Measurements from ENCODE around the gene MAP7. TPM values are rescaled to one million over a fixed set of nuclear protein-coding genes. Genes with fewer than 3 reads are reported as not detected.

Gene MAP7
- total and polyA plus RNA-seq, 4 donors = 3.2 to 17.5 (median 8.3) TPM

DNA sequence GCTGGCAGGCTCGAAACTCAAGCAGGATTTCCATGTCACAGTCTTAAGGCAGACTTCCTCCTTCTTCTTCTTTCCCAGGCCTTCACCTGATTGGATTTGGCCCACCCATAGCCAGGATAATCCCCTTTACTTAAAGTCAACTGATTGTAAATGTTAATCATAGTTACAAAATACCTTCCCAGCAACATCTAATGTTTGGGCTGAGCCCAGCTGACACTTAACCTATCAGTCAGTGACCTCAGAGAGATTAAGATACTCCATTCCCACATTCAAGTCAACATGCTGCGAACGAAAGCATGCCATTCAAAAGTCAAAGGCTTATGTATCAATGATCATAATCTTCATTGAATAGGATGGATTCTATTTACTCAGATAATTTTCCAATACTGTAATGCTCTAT lies 16.0 kb downstream of the MAP7 start:
- no peaks in the 10 kb centered on the region for H3K9me3 ChIP-seq (ENCODE audit: control insufficient read depth in 4 of 4, low read length in 3 of 4)
- DNase-seq (ENCODE audit: low spot score) = no peak
- H3K9ac ChIP-seq (ENCODE audit: low read depth in 1 of 2, low read length in 2 of 2) = no peak overlapping the region
- H3K4me3 ChIP-seq (ENCODE audit: low read depth in 1 of 3, low read length in 3 of 3) = no peak overlapping the region
- no peak overlapping the region for H3K27ac ChIP-seq (ENCODE audit: low read depth in 1 of 2, low read length in 2 of 2)
- TF ChIP-seq, protein P1, sequence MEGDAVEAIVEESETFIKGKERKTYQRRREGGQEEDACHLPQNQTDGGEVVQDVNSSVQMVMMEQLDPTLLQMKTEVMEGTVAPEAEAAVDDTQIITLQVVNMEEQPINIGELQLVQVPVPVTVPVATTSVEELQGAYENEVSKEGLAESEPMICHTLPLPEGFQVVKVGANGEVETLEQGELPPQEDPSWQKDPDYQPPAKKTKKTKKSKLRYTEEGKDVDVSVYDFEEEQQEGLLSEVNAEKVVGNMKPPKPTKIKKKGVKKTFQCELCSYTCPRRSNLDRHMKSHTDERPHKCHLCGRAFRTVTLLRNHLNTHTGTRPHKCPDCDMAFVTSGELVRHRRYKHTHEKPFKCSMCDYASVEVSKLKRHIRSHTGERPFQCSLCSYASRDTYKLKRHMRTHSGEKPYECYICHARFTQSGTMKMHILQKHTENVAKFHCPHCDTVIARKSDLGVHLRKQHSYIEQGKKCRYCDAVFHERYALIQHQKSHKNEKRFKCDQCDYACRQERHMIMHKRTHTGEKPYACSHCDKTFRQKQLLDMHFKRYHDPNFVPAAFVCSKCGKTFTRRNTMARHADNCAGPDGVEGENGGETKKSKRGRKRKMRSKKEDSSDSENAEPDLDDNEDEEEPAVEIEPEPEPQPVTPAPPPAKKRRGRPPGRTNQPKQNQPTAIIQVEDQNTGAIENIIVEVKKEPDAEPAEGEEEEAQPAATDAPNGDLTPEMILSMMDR (IDR thresholded peaks at IDR 0.05; ENCODE audit: low read depth, low read length, missing input control) = no peak
- TF ChIP-seq RXRA (IDR thresholded peaks at IDR 0.05) (peak; percentile 94 to 98), HNF4A (conservative IDR thresholded peaks at IDR 0.05) (peak; percentile 51 to 73), SP1 (IDR thresholded peaks at IDR 0.05) (no peak), TAF1 (conservative IDR thresholded peaks at IDR 0.05) (no peak), GABPA (IDR thresholded peaks at IDR 0.05 in 1 of 2, conservative IDR thresholded peaks at IDR 0.05 in 1 of 2) (no peak), JUND (IDR thresholded peaks at IDR 0.05) (peak; percentile 27 to 30), HNF4G (IDR thresholded peaks at IDR 0.05) (peak; percentile 35), FOXA1 (IDR thresholded peaks at IDR 0.05) (no peak), RAD21 (IDR thresholded peaks at IDR 0.05) (peak in 1 of 2 donors; percentile 31), YY1 (IDR thresholded peaks at IDR 0.05) (peak; percentile 14), NR2F2 (IDR thresholded peaks at IDR 0.05) (no peak), EGR1 (IDR thresholded peaks at IDR 0.05; ENCODE audit: low read depth in 2 of 2) (no peak), FOXA2 (IDR thresholded peaks at IDR 0.05) (peak; percentile 35)
- TF ChIP-seq, protein P2, sequence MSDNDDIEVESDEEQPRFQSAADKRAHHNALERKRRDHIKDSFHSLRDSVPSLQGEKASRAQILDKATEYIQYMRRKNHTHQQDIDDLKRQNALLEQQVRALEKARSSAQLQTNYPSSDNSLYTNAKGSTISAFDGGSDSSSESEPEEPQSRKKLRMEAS (IDR thresholded peaks at IDR 0.05) = no peak
- TF ChIP-seq, protein P3, sequence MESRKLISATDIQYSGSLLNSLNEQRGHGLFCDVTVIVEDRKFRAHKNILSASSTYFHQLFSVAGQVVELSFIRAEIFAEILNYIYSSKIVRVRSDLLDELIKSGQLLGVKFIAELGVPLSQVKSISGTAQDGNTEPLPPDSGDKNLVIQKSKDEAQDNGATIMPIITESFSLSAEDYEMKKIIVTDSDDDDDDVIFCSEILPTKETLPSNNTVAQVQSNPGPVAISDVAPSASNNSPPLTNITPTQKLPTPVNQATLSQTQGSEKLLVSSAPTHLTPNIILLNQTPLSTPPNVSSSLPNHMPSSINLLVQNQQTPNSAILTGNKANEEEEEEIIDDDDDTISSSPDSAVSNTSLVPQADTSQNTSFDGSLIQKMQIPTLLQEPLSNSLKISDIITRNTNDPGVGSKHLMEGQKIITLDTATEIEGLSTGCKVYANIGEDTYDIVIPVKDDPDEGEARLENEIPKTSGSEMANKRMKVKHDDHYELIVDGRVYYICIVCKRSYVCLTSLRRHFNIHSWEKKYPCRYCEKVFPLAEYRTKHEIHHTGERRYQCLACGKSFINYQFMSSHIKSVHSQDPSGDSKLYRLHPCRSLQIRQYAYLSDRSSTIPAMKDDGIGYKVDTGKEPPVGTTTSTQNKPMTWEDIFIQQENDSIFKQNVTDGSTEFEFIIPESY (IDR thresholded peaks at IDR 0.05) = no peak
- TF ChIP-seq, protein P4, sequence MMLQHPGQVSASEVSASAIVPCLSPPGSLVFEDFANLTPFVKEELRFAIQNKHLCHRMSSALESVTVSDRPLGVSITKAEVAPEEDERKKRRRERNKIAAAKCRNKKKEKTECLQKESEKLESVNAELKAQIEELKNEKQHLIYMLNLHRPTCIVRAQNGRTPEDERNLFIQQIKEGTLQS (IDR thresholded peaks at IDR 0.05) = no peak
- TF ChIP-seq, protein P5, sequence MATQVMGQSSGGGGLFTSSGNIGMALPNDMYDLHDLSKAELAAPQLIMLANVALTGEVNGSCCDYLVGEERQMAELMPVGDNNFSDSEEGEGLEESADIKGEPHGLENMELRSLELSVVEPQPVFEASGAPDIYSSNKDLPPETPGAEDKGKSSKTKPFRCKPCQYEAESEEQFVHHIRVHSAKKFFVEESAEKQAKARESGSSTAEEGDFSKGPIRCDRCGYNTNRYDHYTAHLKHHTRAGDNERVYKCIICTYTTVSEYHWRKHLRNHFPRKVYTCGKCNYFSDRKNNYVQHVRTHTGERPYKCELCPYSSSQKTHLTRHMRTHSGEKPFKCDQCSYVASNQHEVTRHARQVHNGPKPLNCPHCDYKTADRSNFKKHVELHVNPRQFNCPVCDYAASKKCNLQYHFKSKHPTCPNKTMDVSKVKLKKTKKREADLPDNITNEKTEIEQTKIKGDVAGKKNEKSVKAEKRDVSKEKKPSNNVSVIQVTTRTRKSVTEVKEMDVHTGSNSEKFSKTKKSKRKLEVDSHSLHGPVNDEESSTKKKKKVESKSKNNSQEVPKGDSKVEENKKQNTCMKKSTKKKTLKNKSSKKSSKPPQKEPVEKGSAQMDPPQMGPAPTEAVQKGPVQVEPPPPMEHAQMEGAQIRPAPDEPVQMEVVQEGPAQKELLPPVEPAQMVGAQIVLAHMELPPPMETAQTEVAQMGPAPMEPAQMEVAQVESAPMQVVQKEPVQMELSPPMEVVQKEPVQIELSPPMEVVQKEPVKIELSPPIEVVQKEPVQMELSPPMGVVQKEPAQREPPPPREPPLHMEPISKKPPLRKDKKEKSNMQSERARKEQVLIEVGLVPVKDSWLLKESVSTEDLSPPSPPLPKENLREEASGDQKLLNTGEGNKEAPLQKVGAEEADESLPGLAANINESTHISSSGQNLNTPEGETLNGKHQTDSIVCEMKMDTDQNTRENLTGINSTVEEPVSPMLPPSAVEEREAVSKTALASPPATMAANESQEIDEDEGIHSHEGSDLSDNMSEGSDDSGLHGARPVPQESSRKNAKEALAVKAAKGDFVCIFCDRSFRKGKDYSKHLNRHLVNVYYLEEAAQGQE (IDR thresholded peaks at IDR 0.05) = no peak
- no peaks in the 10 kb centered on the region for H3K27me3 ChIP-seq (ENCODE audit: control insufficient read depth in 4 of 4, insufficient read depth in 4 of 4, low read length in 3 of 4)
- H3K36me3 ChIP-seq (ENCODE audit: control insufficient read depth in 4 of 4, insufficient read depth in 3 of 4, low read depth in 1 of 4, low read length in 3 of 4) = peaks cover 0 to 2% (median 0%) of the 10 kb centered on the region in 4 donors
- H3K4me1 ChIP-seq (ENCODE audit: control insufficient read depth in 4 of 4, insufficient read depth in 4 of 4, low read length in 3 of 4) = peaks cover 0 to 11% (median 8%) of the 10 kb centered on the region in 4 donors
- WGBS = 56% methylated on average over 3 of the region's 3 CpGs
